Esophagus mucosa (tissue), 1 donor: ENCODE data around the gene GRIN3A. TPM values are rescaled to one million over a fixed set of nuclear protein-coding genes. Genes with fewer than 3 reads are reported as not detected.

ENCODE experiments used
- ATAC-seq: fragments of 200-7000 bp; cut with Tn5 transposase; one replicate; pipeline ENCODE4 v1.9.1; 2020
- total RNA-seq: library from RNA; stranded (reverse); gene quantifications from one replicate; pipeline ENCODE4 v1.2.4, GENCODE V29; 2023
- donor health status: DM: yes; HTN: yes; CAD: no.

The GRIN3A gene
- total RNA-seq, 1 donor from 2014 or later, result not detected

GRCh38 chr9:101705135-101705661, 33.2 kb downstream of the GRIN3A start:
- ATAC-seq, result no peak

- peak; percentile 60 for ATAC-seq
Measured at GRCh38 chr9:101702257-101702656, 36.2 kb downstream of the GRIN3A start.

- no peak for ATAC-seq
Measured at GRCh38 chr9:101693546-101694336, 44.7 kb downstream of the GRIN3A start.

GRCh38 chr9:101691657-101692056, 46.8 kb downstream of the GRIN3A start:
- no peak for ATAC-seq

- no peak for ATAC-seq
Measured at GRCh38 chr9:101689039-101689438, 49.4 kb downstream of the GRIN3A start.

GRCh38 chr9:101684665-101685064, 53.8 kb downstream of the GRIN3A start:
- ATAC-seq, result no peak

- no peak for ATAC-seq
Measured at GRCh38 chr9:101683236-101683635, 55.2 kb downstream of the GRIN3A start.

GRCh38 chr9:101677861-101678260, 60.6 kb downstream of the GRIN3A start:
- no peak for ATAC-seq

- no peak for ATAC-seq
Measured at GRCh38 chr9:101675341-101675740, 63.1 kb downstream of the GRIN3A start.

GRCh38 chr9:101674165-101674564, 64.3 kb downstream of the GRIN3A start:
- ATAC-seq, result no peak

- no peak for ATAC-seq
Measured at GRCh38 chr9:101673642-101674041, 64.8 kb downstream of the GRIN3A start.

- no peak for ATAC-seq
Measured at GRCh38 chr9:101671567-101671966, 66.9 kb downstream of the GRIN3A start.

GRCh38 chr9:101668421-101668820, 70.0 kb downstream of the GRIN3A start:
- ATAC-seq, result no peak

- ATAC-seq, result no peak
Measured at GRCh38 chr9:101664453-101664852, 74.0 kb downstream of the GRIN3A start.

GRCh38 chr9:101652601-101653175, 85.8 kb downstream of the GRIN3A start:
- ATAC-seq, result no peak

GRCh38 chr9:101650142-101650541, 88.3 kb downstream of the GRIN3A start:
- no peak for ATAC-seq

- ATAC-seq, result no peak
Measured at GRCh38 chr9:101648493-101648892, 90.0 kb downstream of the GRIN3A start.

GRCh38 chr9:101639785-101640665, 98.4 kb downstream of the GRIN3A start:
- no peak for ATAC-seq

- no peak for ATAC-seq
Measured at GRCh38 chr9:101639311-101639710, 99.1 kb downstream of the GRIN3A start.

GRCh38 chr9:101636247-101636646, 102.2 kb downstream of the GRIN3A start:
- ATAC-seq, result no peak

GRCh38 chr9:101635473-101635872, 103.0 kb downstream of the GRIN3A start:
- no peak for ATAC-seq

- ATAC-seq, result no peak
Measured at GRCh38 chr9:101634741-101635409, 103.6 kb downstream of the GRIN3A start.
